Measurements from ENCODE around the gene SLC9B2. TPM values are rescaled to one million over a fixed set of nuclear protein-coding genes. Genes with fewer than 3 reads are reported as not detected.

SLC9B2 gene
- total RNA-seq, 1 donor: 23.5 TPM

GRCh38 chr4:103089481-103089880, 12.9 kb upstream of the SLC9B2 start:
- H3K27ac ChIP-seq (ENCODE audit: low read depth, low read length): no peak overlapping the region
- peaks cover 7% of the 10 kb centered on the region for H3K4me1 ChIP-seq (ENCODE audit: insufficient read depth, low read length)
- no peaks in the 10 kb centered on the region for H3K79me2 ChIP-seq (ENCODE audit: insufficient read depth, low read length)
- H2AFZ ChIP-seq (ENCODE audit: low read length): no peak overlapping the region
- no peaks in the 10 kb centered on the region for H4K20me1 ChIP-seq (ENCODE audit: insufficient read depth, low read length)
- H3K27me3 ChIP-seq (ENCODE audit: insufficient read depth, low read length): no peaks in the 10 kb centered on the region
- DNase-seq (ENCODE audit: insufficient read length, low spot score, missing footprints): no peak
- H3K36me3 ChIP-seq (ENCODE audit: insufficient read depth, low read length): peaks cover 51% of the 10 kb centered on the region
- no peaks in the 10 kb centered on the region for H3K9me3 ChIP-seq (ENCODE audit: low read depth, low read length)
- no peak overlapping the region for H3K4me3 ChIP-seq (ENCODE audit: insufficient read depth, low read length)
- no peak for TF ChIP-seq CTCF (IDR thresholded peaks at IDR 0.05; ENCODE audit: extremely low read depth, low read depth, low read length)
- no peak overlapping the region for H3K4me2 ChIP-seq (ENCODE audit: insufficient read depth, low read length)

DNA sequence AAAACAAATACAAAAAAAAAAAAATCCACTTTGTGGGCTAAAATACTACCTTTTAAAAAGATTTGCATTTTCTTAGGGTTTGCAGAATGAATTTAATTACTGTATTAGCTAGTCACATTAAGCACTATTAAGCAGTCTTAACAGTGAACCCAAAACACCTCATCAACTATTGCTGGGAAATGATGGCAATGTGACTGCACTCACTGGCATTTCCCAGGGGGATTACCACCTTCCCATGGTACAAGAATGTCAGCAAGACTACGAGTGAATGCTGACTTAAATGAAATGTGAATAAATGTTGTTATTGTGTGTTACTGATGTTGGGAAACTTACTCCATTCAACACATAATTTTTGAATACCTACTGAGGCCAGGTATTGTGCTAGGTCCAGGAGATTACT, 10.0 kb upstream of the SLC9B2 start:
- H4K20me1 ChIP-seq (ENCODE audit: insufficient read depth, low read length): no peaks in the 10 kb centered on the region
- no peak for TF ChIP-seq CTCF (IDR thresholded peaks at IDR 0.05; ENCODE audit: extremely low read depth, low read depth, low read length)
- H3K79me2 ChIP-seq (ENCODE audit: insufficient read depth, low read length): no peaks in the 10 kb centered on the region
- H3K9me3 ChIP-seq (ENCODE audit: low read depth, low read length): no peaks in the 10 kb centered on the region
- H3K27me3 ChIP-seq (ENCODE audit: insufficient read depth, low read length): no peaks in the 10 kb centered on the region
- DNase-seq (ENCODE audit: insufficient read length, low spot score, missing footprints): no peak
- H3K4me2 ChIP-seq (ENCODE audit: insufficient read depth, low read length): no peak overlapping the region
- H2AFZ ChIP-seq (ENCODE audit: low read length): no peak overlapping the region
- H3K4me1 ChIP-seq (ENCODE audit: insufficient read depth, low read length): no peaks in the 10 kb centered on the region
- H3K36me3 ChIP-seq (ENCODE audit: insufficient read depth, low read length): peaks cover 58% of the 10 kb centered on the region
- H3K27ac ChIP-seq (ENCODE audit: low read depth, low read length): no peak overlapping the region
- no peak overlapping the region for H3K4me3 ChIP-seq (ENCODE audit: insufficient read depth, low read length)

- no peak overlapping the region for H3K4me3 ChIP-seq (ENCODE audit: insufficient read depth, low read length)
- H3K27me3 ChIP-seq (ENCODE audit: insufficient read depth, low read length): no peaks in the 10 kb centered on the region
- H3K9me3 ChIP-seq (ENCODE audit: low read depth, low read length): no peaks in the 10 kb centered on the region
- peaks cover 53% of the 10 kb centered on the region for H3K36me3 ChIP-seq (ENCODE audit: insufficient read depth, low read length)
- H3K79me2 ChIP-seq (ENCODE audit: insufficient read depth, low read length): no peaks in the 10 kb centered on the region
- no peaks in the 10 kb centered on the region for H4K20me1 ChIP-seq (ENCODE audit: insufficient read depth, low read length)
- H2AFZ ChIP-seq (ENCODE audit: low read length): no peak overlapping the region
- H3K4me1 ChIP-seq (ENCODE audit: insufficient read depth, low read length): no peaks in the 10 kb centered on the region
- no peak overlapping the region for H3K4me2 ChIP-seq (ENCODE audit: insufficient read depth, low read length)
- DNase-seq (ENCODE audit: insufficient read length, low spot score, missing footprints): no peak
- no peak overlapping the region for H3K27ac ChIP-seq (ENCODE audit: low read depth, low read length)
- TF ChIP-seq CTCF (IDR thresholded peaks at IDR 0.05; ENCODE audit: extremely low read depth, low read depth, low read length): no peak
Observed at GRCh38 chr4:103085555-103086196, 9.1 kb upstream of the SLC9B2 start.

DNA sequence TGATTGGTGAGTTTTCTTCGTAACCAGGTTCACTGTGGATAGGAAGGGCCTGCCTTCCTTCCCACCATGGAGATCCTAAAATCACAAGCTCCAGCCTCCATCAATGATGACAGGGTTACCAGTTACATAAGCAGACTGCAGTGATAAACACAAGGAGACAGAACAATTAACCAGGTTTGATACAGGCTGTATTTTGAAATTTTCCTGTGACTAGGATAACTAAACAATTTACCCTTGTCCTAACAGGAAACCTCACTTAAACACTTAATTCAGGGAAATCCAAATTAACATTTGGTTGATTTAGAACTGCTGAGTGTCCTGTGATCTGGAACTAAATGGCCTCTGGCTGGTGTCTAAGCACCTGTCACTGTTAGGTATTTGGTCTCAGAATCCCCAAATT, 3.1 kb upstream of the SLC9B2 start:
- Histone ChIP-seq H3K27ac (ENCODE audit: low read depth, low read length) (no peak overlapping the region), H3K27me3 (ENCODE audit: insufficient read depth, low read length) (no peaks in the 10 kb centered on the region), H4K20me1 (ENCODE audit: insufficient read depth, low read length) (no peaks in the 10 kb centered on the region), H2AFZ (ENCODE audit: low read length) (no peak overlapping the region), H3K4me2 (ENCODE audit: insufficient read depth, low read length) (no peak overlapping the region), H3K36me3 (ENCODE audit: insufficient read depth, low read length) (peaks cover 11% of the 10 kb centered on the region), H3K9me3 (ENCODE audit: low read depth, low read length) (no peaks in the 10 kb centered on the region), H3K4me3 (ENCODE audit: insufficient read depth, low read length) (no peak overlapping the region), H3K79me2 (ENCODE audit: insufficient read depth, low read length) (peaks cover 16% of the 10 kb centered on the region), H3K4me1 (ENCODE audit: insufficient read depth, low read length) (peaks cover 10% of the 10 kb centered on the region)
- TF ChIP-seq CTCF (IDR thresholded peaks at IDR 0.05; ENCODE audit: extremely low read depth, low read depth, low read length): no peak
- DNase-seq (ENCODE audit: insufficient read length, low spot score, missing footprints): no peak

Data from osteoblast (primary cell).